Measurements from ENCODE around the gene SOX12. TPM values are rescaled to one million over a fixed set of nuclear protein-coding genes. Genes with fewer than 3 reads are reported as not detected.

SOX12 gene
- total RNA-seq, 1 donor from 2014 or later: 5.3 TPM

GRCh38 chr20:358891-359555, 33.7 kb downstream of the SOX12 start:
- Histone ChIP-seq H3F3A (ENCODE audit: low read depth) (peaks cover 5% of the 10 kb centered on the region), H4K20me1 (ENCODE audit: low read depth) (peaks cover 4% of the 10 kb centered on the region), H3K4me3 (no peak overlapping the region), H2AFZ (replicated peaks) (no peak overlapping the region), H3K9ac (no peak overlapping the region), H3K79me2 (ENCODE audit: low read depth) (no peaks in the 10 kb centered on the region), H3K27ac (no peak overlapping the region), H3K27me3 (no peaks in the 10 kb centered on the region), H3K4me1 (no peaks in the 10 kb centered on the region), H3K4me2 (no peak overlapping the region), H3K9me3 (ENCODE audit: low read depth) (no peaks in the 10 kb centered on the region), H3K36me3 (no peaks in the 10 kb centered on the region)
- TF ChIP-seq, protein P1, sequence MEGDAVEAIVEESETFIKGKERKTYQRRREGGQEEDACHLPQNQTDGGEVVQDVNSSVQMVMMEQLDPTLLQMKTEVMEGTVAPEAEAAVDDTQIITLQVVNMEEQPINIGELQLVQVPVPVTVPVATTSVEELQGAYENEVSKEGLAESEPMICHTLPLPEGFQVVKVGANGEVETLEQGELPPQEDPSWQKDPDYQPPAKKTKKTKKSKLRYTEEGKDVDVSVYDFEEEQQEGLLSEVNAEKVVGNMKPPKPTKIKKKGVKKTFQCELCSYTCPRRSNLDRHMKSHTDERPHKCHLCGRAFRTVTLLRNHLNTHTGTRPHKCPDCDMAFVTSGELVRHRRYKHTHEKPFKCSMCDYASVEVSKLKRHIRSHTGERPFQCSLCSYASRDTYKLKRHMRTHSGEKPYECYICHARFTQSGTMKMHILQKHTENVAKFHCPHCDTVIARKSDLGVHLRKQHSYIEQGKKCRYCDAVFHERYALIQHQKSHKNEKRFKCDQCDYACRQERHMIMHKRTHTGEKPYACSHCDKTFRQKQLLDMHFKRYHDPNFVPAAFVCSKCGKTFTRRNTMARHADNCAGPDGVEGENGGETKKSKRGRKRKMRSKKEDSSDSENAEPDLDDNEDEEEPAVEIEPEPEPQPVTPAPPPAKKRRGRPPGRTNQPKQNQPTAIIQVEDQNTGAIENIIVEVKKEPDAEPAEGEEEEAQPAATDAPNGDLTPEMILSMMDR (IDR thresholded peaks at IDR 0.05): no peak
- TF ChIP-seq EZH2 (IDR thresholded peaks at IDR 0.05) (no peak), EZH2phosphoT487 (IDR thresholded peaks at IDR 0.05) (no peak)
- Mint-ChIP-seq H3K36me3 (no peaks in the 10 kb centered on the region), H3K4me1 (peaks cover 21% of the 10 kb centered on the region), H3K9me3 (no peaks in the 10 kb centered on the region), H3K27ac (no peak overlapping the region), H3K27me3 (ENCODE audit: insufficient read depth, low read depth) (peaks cover 3% of the 10 kb centered on the region), H3K4me3 (peak overlapping the region; percentile 17)
- DNase-seq (ENCODE audit: low spot score): no peak

DNA sequence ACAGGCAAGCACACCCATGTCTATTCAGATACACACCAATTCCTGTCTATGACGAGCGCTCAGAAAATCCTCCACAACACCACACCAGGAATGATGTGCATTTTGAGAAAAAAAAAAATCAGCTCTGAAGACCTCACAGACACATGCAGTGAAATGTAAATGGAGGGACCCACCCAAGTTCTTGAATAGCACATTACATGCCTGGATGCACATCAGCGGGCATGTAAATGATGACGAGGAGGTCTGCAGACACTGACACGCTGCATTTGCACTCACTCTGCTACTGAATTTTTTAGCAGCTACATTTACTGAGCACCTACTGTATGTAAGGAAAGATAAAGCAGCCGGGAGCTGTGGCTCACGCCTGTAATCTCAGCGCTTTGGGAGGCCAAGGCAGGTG, 36.2 kb downstream of the SOX12 start:
- Mint-ChIP-seq H3K4me3 (no peak overlapping the region), H3K9me3 (no peaks in the 10 kb centered on the region), H3K4me1 (peaks cover 17% of the 10 kb centered on the region), H3K36me3 (no peaks in the 10 kb centered on the region), H3K27ac (no peak overlapping the region), H3K27me3 (ENCODE audit: insufficient read depth, low read depth) (peaks cover 3% of the 10 kb centered on the region)
- Histone ChIP-seq H3F3A (ENCODE audit: low read depth) (peaks cover 2% of the 10 kb centered on the region), H3K27ac (no peak overlapping the region), H3K36me3 (no peaks in the 10 kb centered on the region), H3K9ac (no peak overlapping the region), H3K27me3 (no peaks in the 10 kb centered on the region), H4K20me1 (ENCODE audit: low read depth) (no peaks in the 10 kb centered on the region), H2AFZ (replicated peaks) (no peak overlapping the region), H3K4me3 (no peak overlapping the region), H3K9me3 (ENCODE audit: low read depth) (no peaks in the 10 kb centered on the region), H3K4me2 (no peak overlapping the region), H3K4me1 (no peaks in the 10 kb centered on the region), H3K79me2 (ENCODE audit: low read depth) (no peaks in the 10 kb centered on the region)
- TF ChIP-seq EZH2 (IDR thresholded peaks at IDR 0.05) (no peak), EZH2phosphoT487 (IDR thresholded peaks at IDR 0.05) (no peak)
- TF ChIP-seq, protein P1 (IDR thresholded peaks at IDR 0.05): no peak
- no peak for DNase-seq (ENCODE audit: low spot score)

GRCh38 chr20:362271-363254, 37.2 kb downstream of the SOX12 start:
- peaks cover 5% of the 10 kb centered on the region for H3K27me3 Mint-ChIP-seq (ENCODE audit: insufficient read depth, low read depth)
- H3K27me3 ChIP-seq: no peaks in the 10 kb centered on the region
- H3F3A ChIP-seq (ENCODE audit: low read depth): no peaks in the 10 kb centered on the region
- H3K36me3 ChIP-seq: no peaks in the 10 kb centered on the region
- H3K9me3 ChIP-seq (ENCODE audit: low read depth): no peaks in the 10 kb centered on the region
- no peak overlapping the region for H3K4me3 Mint-ChIP-seq
- H3K4me1 ChIP-seq: no peaks in the 10 kb centered on the region
- TF ChIP-seq EZH2phosphoT487 (IDR thresholded peaks at IDR 0.05) (no peak), EZH2 (IDR thresholded peaks at IDR 0.05) (no peak)
- TF ChIP-seq, protein P1 (IDR thresholded peaks at IDR 0.05): peak; percentile 12
- no peaks in the 10 kb centered on the region for H3K79me2 ChIP-seq (ENCODE audit: low read depth)
- no peak overlapping the region for H3K4me3 ChIP-seq
- H3K36me3 Mint-ChIP-seq: no peaks in the 10 kb centered on the region
- H3K9ac ChIP-seq: no peak overlapping the region
- no peak overlapping the region for H3K4me2 ChIP-seq
- H2AFZ ChIP-seq (replicated peaks): no peak overlapping the region
- H3K4me1 Mint-ChIP-seq: peaks cover 20% of the 10 kb centered on the region
- no peak overlapping the region for H3K27ac Mint-ChIP-seq
- H4K20me1 ChIP-seq (ENCODE audit: low read depth): no peaks in the 10 kb centered on the region
- no peak for DNase-seq (ENCODE audit: low spot score)
- H3K9me3 Mint-ChIP-seq: no peaks in the 10 kb centered on the region
- no peak overlapping the region for H3K27ac ChIP-seq

Measured in neural progenitor cell (in vitro differentiated cells).